Body of pancreas (tissue), 4 donors: ENCODE data around the gene BRMS1.

Experiments
- POLR2A ChIP-seq, 3 donors: fragments of 450-650 bp; IDR thresholded peaks; one replicate each; pipeline ENCODE4 v1.6.1; 2016; ENCODE audit warnings: antibody characterized with exemption in 3 of 3, mild to moderate bottlenecking in 2 of 3
- TF ChIP-seq, protein P1 (sequence below), 7 experiments: fragments of 450-650 bp in 4 of 7; fragments of 200-600 bp in 3 of 7; sonication (generic) in 3 of 7; IDR thresholded peaks; one replicate each; pipeline ENCODE4 v1.5.1; 2016 to 2019; ENCODE audit warnings: antibody characterized with exemption in 7 of 7

GRCh38 chr11:66329165-66329673, 15.7 kb downstream of the BRMS1 start:
- no peak for TF ChIP-seq POLR2A (IDR thresholded peaks at IDR 0.05)
- TF ChIP-seq, protein P1, sequence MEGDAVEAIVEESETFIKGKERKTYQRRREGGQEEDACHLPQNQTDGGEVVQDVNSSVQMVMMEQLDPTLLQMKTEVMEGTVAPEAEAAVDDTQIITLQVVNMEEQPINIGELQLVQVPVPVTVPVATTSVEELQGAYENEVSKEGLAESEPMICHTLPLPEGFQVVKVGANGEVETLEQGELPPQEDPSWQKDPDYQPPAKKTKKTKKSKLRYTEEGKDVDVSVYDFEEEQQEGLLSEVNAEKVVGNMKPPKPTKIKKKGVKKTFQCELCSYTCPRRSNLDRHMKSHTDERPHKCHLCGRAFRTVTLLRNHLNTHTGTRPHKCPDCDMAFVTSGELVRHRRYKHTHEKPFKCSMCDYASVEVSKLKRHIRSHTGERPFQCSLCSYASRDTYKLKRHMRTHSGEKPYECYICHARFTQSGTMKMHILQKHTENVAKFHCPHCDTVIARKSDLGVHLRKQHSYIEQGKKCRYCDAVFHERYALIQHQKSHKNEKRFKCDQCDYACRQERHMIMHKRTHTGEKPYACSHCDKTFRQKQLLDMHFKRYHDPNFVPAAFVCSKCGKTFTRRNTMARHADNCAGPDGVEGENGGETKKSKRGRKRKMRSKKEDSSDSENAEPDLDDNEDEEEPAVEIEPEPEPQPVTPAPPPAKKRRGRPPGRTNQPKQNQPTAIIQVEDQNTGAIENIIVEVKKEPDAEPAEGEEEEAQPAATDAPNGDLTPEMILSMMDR (IDR thresholded peaks at IDR 0.05) = no peak
